Natural killer cell (primary cell): ENCODE measurements around the gene NDRG3. TPM values are rescaled to one million over a fixed set of nuclear protein-coding genes. Genes with fewer than 3 reads are reported as not detected.
A peak's percentile ranks its signal among the peaks of the same experiment; 100 is the strongest.

Experiments used
- ATAC-seq, 3 donors: fragments of 150-1000 bp in 2 of 3; fragments of 200-7000 bp in 1 of 3; cut with Tn5 transposase; 1 replicate in 1 of 3; 2 replicates in 2 of 3; pipeline ENCODE4 v1.10.0; 2021; ENCODE audit warnings: mild to moderate bottlenecking in 2 of 3, moderate library complexity in 2 of 3
- DNase-seq, 2 donors: peaks; one replicate each; pipeline versions ENCODE4 v3.0.0 to v3.0.0-alpha.2; 2013 to 2021; ENCODE audit warnings: mixed read lengths in 1 of 2
- H3K27ac ChIP-seq: one replicate; pipeline ENCODE4 v1.5.1; 2013; ENCODE audit warnings: mild to moderate bottlenecking, low read length
- H3K27me3 ChIP-seq: one replicate; pipeline ENCODE4 v1.6.1; 2013; ENCODE audit warnings: low read length; ENCODE audit not compliant: control insufficient read depth, insufficient read depth
- H3K36me3 ChIP-seq: one replicate; pipeline ENCODE4 v1.6.1; 2013; ENCODE audit warnings: low read length; ENCODE audit not compliant: control insufficient read depth, insufficient read depth
- H3K4me1 ChIP-seq: one replicate; pipeline ENCODE4 v1.6.1; 2013; ENCODE audit warnings: low read length; ENCODE audit not compliant: control insufficient read depth, insufficient read depth
- H3K4me3 ChIP-seq: one replicate; pipeline ENCODE4 v1.5.1; 2013; ENCODE audit warnings: low read length
- H3K9me3 ChIP-seq: one replicate; pipeline ENCODE4 v1.6.1; 2013; ENCODE audit warnings: low read length; ENCODE audit not compliant: control insufficient read depth, insufficient read depth
- H3K27ac Mint-ChIP-seq, 2 donors: one replicate each; pipeline ENCODE4 v1.8.0; 2022; ENCODE audit warnings: mild to moderate bottlenecking in 2 of 2, mixed read lengths in 2 of 2, moderate library complexity in 1 of 2
- H3K27me3 Mint-ChIP-seq, 2 donors: one replicate each; pipeline ENCODE4 v1.8.0; 2022; ENCODE audit warnings: low read depth in 2 of 2, mixed read lengths in 2 of 2
- H3K36me3 Mint-ChIP-seq: one replicate; pipeline ENCODE4 v1.8.0; 2022; ENCODE audit warnings: mixed read lengths
- H3K4me1 Mint-ChIP-seq, 2 donors: one replicate each; pipeline ENCODE4 v1.8.0; 2022; ENCODE audit warnings: mixed read lengths in 2 of 2
- H3K4me3 Mint-ChIP-seq: one replicate; pipeline ENCODE4 v1.8.0; 2022; ENCODE audit warnings: mild to moderate bottlenecking, moderate library complexity, mixed read lengths
- H3K9me3 Mint-ChIP-seq, 2 donors: one replicate each; pipeline ENCODE4 v1.8.0; 2022; ENCODE audit warnings: mixed read lengths in 2 of 2
- CTCF ChIP-seq: fragments of 200-600 bp; IDR thresholded peaks from one replicate; pipeline ENCODE4 v1.8.0; 2022; ENCODE audit warnings: antibody characterized with exemption
- WGBS: methylation state at CpG from one replicate; pipeline ENCODE4 v1.1.7; 2013; ENCODE audit warnings: missing lambda C conversion rate; ENCODE audit not compliant: insufficient coverage; 5-methylcytosine and 5-hydroxymethylcytosine counted together
- intact Hi-C: fragments of 100-400 bp; cut with micrococcal nuclease; formaldehyde crosslinking; loops from one replicate; pipeline ENCODE4 v1.14.2; 2022
- total RNA-seq, 4 donors: library from RNA; stranded (reverse); fragments of 120-200 nt in 1 of 4; gene quantifications; one replicate each; pipeline versions ENCODE4 v1.2.3 to v1.2.4, GENCODE V29; 2013 to 2022

The NDRG3 gene
- total RNA-seq, 3 donors from 2014 or later (not counting 1 experiment from before 2014, with no cell fraction given) = 27.1 to 30.3 (median 28.3) TPM

- Mint-ChIP-seq H3K27ac (peak overlapping the region; percentile 58 to 61), H3K4me3 (no peak overlapping the region), H3K36me3 (no peaks in the 10 kb centered on the region), H3K9me3 (no peaks in the 10 kb centered on the region), H3K27me3 (no peaks in the 10 kb centered on the region), H3K4me1 (peaks cover 6 to 7% of the 10 kb centered on the region in 2 donors)
- intact Hi-C loops = no loop called here
- no peak overlapping the region for H3K27ac ChIP-seq
- DNase-seq (peak in 1 of 2 donors; percentile 58), ATAC-seq (peak in 1 of 3 donors; percentile 45)
- WGBS = 11% methylated on average over 3 of the region's 3 CpGs
- no peak for TF ChIP-seq CTCF
- H3K4me1 ChIP-seq = peaks cover 11% of the 10 kb centered on the region
- no peak overlapping the region for H3K4me3 ChIP-seq
- no peaks in the 10 kb centered on the region for H3K27me3 ChIP-seq
- H3K36me3 ChIP-seq = peaks cover 8% of the 10 kb centered on the region
- no peaks in the 10 kb centered on the region for H3K9me3 ChIP-seq
Observed at GRCh38 chr20:36658300-36658699, 87.6 kb downstream of the NDRG3 start.

- no peak overlapping the region for H3K27ac Mint-ChIP-seq
- Histone ChIP-seq H3K27me3 (no peaks in the 10 kb centered on the region), H3K36me3 (peaks cover 12% of the 10 kb centered on the region), H3K9me3 (no peaks in the 10 kb centered on the region), H3K4me1 (peaks cover 11% of the 10 kb centered on the region), H3K27ac (no peak overlapping the region), H3K4me3 (no peak overlapping the region)
- H3K27me3 Mint-ChIP-seq = no peaks in the 10 kb centered on the region
- intact Hi-C loops = no loop called here
- ATAC-seq (no peak), DNase-seq (no peak)
- no peak for TF ChIP-seq CTCF
- peaks cover 6 to 7% of the 10 kb centered on the region in 2 donors for H3K4me1 Mint-ChIP-seq
- no peaks in the 10 kb centered on the region for H3K36me3 Mint-ChIP-seq
- WGBS = 79% methylated on average over 4 of the region's 4 CpGs
- no peaks in the 10 kb centered on the region for H3K9me3 Mint-ChIP-seq
- no peak overlapping the region for H3K4me3 Mint-ChIP-seq
Observed at GRCh38 chr20:36656733-36657132, 89.2 kb downstream of the NDRG3 start.

- ATAC-seq = no peak
- H3K36me3 Mint-ChIP-seq = peaks cover 5% of the 10 kb centered on the region
- no peak for TF ChIP-seq CTCF
- no peaks in the 10 kb centered on the region for H3K9me3 Mint-ChIP-seq
- no peak overlapping the region for H3K4me3 ChIP-seq
- no peak overlapping the region for H3K27ac ChIP-seq
- H3K9me3 ChIP-seq = no peaks in the 10 kb centered on the region
- peaks cover 6 to 7% of the 10 kb centered on the region in 2 donors for H3K4me1 Mint-ChIP-seq
- peaks cover 12% of the 10 kb centered on the region for H3K36me3 ChIP-seq
- DNase-seq = no peak
- no peaks in the 10 kb centered on the region for H3K27me3 ChIP-seq
- H3K4me3 Mint-ChIP-seq = no peak overlapping the region
- H3K4me1 ChIP-seq = peaks cover 11% of the 10 kb centered on the region
- no peaks in the 10 kb centered on the region for H3K27me3 Mint-ChIP-seq
- no peak overlapping the region for H3K27ac Mint-ChIP-seq
- intact Hi-C loops = no loop called here
- 96% methylated on average over 2 of the region's 3 CpGs for WGBS
Observed at GRCh38 chr20:36655004-36655403, 90.9 kb downstream of the NDRG3 start.

- no peaks in the 10 kb centered on the region for H3K27me3 ChIP-seq
- peaks cover 5% of the 10 kb centered on the region for H3K36me3 Mint-ChIP-seq
Observed at GRCh38 chr20:36654506-36654905, 91.4 kb downstream of the NDRG3 start.

More at GRCh38 chr20:36654506-36654905, 91.4 kb downstream of the NDRG3 start:
- TF ChIP-seq CTCF = no peak
- Mint-ChIP-seq H3K27ac (no peak overlapping the region), H3K4me3 (no peak overlapping the region), H3K9me3 (no peaks in the 10 kb centered on the region), H3K4me1 (peaks cover 6 to 7% of the 10 kb centered on the region in 2 donors), H3K27me3 (no peaks in the 10 kb centered on the region)
- no peaks in the 10 kb centered on the region for H3K9me3 ChIP-seq
- 97% methylated on average over 8 of the region's 8 CpGs for WGBS
- H3K36me3 ChIP-seq = peaks cover 12% of the 10 kb centered on the region
- intact Hi-C loops = no loop called here
- H3K4me3 ChIP-seq = no peak overlapping the region
- peaks cover 11% of the 10 kb centered on the region for H3K4me1 ChIP-seq
- no peak overlapping the region for H3K27ac ChIP-seq
- ATAC-seq = no peak
- no peak for DNase-seq
